Stimulated activated CD8-positive, alpha-beta memory T cell treated with anti-CD3 and anti-CD28 coated beads, Interleukin-4, amount 100 ng/mL, for 4 hours (primary cell): Measurements from ENCODE around the gene SLX9.

Source experiments
- DNase-seq, 2 donors: peaks; one replicate each; pipeline ENCODE4 v3.0.0-alpha.2; 2020; ENCODE audit warnings: low read depth in 2 of 2, low spot score in 1 of 2

SLX9 gene

GRCh38 chr21:44929242-44929798, 10.5 kb upstream of the SLX9 start:
- DNase-seq: no peak

DNA sequence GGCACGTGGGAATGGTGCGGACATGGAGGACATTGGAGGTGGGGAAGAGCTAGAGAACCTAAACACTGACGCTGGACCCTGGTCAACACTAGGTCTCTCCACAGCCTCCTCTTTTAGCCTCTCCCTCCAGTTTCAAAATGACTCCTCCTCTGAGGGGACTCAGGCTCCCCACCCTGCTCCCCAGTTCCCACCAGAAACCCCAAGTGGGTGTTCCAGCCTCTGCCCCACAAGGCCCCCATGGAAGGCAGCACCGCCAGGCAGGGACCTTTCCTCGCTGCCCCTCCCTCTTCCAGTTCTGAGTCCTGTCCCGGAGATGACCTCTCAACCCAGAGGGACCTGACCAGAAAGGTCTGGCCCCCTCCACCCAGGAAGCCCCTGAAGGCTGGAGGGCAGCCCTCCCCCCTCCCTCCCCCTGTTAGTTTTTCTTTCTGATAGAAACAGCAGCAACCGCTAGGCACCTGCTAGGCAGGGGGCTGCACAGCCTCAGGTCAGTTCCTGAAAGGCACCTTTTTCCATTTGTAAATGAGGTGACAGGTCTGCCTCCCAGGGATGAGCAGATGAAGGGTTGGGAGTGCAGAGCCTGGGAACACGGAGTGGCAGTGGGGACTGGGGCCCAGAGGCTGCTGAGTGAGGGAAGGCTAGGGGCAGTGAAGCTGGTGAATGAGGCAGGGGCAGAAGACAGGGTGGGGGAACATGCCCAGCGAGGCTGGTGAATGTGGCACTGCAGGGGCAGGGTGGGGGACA, 9.9 kb upstream of the SLX9 start:
- no peak for DNase-seq

DNA sequence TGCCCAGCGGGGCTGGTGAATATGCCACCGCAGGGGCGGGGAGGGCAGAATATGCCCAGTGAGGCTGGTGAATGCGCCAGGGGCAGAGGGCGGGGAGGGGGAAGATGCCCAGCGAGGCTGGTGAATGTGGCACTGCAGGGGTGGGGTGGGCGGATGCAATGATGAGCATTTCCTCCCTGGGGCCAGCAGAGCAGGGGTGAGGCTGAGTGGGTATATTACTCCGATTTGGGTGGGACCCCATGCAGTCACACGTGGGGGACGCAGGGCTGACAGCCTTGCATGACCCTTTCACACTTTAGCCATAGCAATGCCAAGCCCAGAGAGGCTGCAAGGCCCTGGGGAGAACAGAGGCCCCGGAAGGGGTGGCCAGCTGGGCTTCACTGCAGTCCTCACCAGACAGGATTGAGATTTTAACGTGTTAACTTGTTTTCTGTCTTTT, 9.3 kb upstream of the SLX9 start:
- peak; percentile 38 to 71 for DNase-seq

GRCh38 chr21:44931137-44931500, 8.7 kb upstream of the SLX9 start:
- no peak for DNase-seq

DNA sequence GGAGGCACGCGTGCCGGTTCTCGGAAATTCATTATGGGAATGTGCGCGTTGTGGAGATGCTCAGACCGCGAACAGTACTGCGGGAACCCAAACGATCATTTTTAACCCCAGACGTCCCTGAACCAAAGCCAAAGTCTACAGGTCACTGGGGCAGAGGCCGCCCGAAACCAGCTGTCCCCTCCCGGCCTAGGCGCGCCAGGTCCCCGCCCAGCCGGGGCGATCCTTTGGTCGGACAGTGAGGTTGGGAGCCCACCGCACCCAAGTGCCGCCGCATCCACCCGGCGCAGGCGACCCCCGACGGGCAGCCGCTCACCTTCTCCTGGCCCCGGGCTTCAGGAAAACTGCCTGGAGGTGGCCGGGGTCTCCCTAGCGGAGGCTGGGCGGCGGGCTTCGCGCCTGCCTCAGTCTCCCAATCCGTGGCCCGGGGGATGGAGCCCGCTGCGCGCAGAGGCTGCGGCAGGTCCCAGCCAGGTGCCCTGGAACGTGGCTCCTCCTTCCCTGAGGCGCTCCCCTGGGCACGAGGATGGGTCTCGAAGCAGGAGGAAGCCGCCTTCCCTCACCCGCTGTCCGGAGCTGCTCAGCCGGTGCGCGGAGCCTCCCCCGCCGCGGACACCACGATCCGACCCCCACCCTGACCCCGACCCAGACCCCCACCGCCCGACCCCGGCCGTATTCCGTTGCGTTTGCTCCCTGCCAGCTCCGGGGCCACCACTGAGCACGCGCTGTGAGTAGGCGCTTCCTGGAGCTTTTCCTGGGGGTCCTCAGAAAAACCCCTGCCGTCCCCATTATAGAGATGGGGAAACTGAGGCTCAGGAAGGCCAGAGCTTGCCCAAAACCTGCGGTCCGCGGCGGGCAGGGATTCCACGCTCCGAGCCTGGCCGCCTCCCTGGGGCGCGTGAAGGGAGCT, 8.1 kb upstream of the SLX9 start:
- no peak for DNase-seq

DNA sequence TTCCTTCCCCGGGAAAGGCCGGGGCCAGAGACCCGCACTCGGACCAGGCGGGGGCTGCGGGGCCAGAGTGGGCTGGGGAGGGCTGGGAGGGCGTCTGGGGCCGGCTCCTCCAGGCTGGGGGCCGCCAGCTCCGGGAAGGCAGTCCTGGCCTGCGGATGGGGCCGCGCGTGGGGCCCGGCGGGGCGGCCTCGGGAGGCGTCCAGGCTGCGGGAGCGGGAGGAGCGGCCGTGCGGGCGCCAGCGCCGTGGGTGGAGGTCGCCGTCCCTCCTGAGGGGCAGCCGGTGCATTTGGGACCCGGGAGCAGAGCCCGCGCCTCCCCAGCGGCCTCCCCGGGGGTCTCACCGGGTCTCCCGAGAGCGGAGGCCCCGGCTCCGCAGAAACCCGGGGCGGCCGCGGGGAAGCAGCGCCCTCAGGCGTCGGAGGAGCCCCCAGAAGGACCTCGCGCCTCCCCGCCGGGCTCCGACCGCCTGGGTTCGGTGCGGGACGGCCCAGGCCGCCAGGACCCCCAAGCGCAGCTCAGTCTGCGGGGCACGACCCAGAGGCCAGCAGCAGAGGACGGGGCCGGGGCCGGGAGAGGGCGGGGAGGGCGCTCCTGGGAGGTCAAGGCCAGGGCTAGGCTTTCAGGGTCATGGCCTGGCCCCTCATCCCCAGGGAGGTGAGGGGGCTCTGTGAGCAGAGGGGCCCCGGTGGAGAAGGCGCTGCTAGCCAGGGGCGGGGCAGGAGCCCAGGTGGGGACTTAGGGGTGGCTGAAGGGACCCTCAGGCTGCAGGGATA, 7.2 kb upstream of the SLX9 start:
- DNase-seq: no peak

DNA sequence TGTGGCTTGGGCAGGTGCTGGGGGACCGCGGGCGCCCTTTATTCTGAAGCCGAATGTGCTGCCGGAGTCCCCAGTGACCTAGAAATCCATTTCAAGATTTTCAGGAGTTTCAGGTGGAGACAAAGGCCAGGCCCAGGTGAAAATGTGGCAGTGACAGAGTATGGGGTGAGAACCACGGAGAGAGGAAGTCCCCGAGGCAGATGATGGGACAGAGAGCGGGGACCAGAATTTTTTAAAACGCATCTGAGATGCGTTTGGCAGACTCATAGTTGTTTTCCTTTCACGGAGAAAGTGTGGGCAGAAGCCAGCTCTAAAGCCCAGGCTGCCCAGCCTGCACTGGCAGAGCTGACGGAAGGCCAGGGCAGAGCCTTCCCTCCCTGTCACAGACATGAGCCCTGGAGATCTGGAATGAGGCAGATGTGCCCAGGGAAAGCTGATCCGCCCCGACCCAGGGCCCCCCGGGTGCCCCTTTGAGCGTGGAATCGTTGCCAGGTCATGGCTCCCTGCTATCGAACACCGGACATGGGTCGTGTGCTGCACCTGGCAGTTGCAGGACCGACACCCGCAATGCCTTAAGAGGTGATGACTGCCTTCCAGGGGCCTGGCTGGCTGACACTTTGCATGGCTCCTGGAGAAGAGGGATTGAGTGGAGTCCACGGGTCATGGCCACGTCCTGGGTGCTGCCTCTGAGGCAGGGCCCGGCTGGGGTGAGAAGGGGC, 6.5 kb upstream of the SLX9 start:
- no peak for DNase-seq

DNA sequence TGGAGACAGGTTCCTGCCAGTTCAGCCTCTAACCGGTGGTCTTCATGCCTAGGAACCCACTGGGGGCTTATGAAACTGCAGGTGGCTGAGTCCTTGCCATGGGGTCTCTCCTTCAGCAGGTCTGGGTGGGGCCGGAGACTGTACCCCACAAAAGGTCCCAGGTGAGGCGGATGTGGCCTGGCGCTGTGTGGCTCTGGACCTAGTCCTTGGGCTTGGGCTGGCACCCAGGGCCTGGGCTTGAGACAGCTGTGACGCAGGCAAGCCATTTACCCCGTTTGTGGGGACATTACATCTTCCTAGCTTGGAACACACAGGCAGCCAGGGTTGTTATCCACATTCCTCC, 5.9 kb upstream of the SLX9 start:
- DNase-seq: no peak

GRCh38 chr21:44934276-44934675, 5.6 kb upstream of the SLX9 start:
- no peak for DNase-seq

DNA sequence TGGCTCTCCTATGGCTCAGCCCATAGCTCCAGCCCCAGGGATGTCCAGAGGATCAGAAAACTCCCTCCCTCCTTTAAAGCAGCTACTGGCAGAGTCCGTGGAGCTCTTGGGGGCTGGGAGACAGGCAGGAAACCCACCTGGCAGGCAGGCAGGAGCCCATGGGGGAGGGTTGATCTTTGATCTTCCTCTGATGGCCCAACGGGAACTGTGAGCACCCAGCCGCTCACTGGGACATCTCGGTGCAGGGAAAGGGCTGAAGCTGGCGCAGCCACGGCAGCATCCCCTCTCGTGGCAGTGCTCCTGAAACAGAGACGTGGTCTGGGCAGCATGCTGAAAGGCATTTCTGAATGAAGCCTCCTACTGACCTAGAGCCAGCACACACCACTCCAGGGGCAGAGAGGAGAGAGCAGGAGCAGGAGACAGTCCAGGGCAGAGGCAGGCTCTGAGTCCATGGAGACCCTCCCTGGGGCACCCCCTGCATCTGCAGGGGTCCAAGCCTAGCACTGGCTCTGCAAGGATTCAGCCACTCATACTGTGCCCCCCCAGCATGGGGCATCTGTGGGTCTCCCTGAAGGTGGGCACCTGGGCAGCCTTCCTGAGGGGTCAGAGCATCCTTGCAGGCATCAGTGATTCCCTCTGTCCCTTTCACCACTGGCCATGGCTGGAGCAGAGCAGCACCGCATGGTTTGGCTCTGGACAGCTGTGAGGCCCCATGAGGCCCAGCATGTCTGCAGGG, 4.9 kb upstream of the SLX9 start:
- DNase-seq: no peak

- DNase-seq: no peak
Measured at GRCh38 chr21:44935533-44935927, 4.3 kb upstream of the SLX9 start.

- DNase-seq: no peak
Measured at GRCh38 chr21:44938772-44939531, 877 bp upstream of the SLX9 start.

GRCh38 chr21:44940116-44940631, 345 bp downstream of the SLX9 start:
- DNase-seq: no peak

DNA sequence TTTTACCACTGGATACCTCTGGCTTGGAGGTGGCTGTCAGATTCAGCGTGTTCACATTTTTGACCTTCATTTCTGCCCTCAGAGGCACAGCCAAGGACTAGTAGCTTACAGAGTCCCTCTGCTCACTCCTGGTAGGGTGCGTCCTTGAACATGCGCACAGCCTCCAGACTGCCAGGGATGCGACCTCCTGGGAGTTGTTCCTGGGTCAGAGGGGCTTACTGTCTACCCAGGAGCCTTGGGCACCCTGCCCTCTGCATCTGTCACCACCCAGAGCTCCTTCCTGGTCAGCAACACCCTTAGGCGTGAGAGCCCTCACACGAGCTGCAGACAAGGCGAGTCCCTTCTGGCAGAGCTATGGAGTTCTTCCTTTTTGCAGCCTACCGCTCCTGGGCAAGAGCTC, 1.7 kb downstream of the SLX9 start:
- DNase-seq: no peak

DNA sequence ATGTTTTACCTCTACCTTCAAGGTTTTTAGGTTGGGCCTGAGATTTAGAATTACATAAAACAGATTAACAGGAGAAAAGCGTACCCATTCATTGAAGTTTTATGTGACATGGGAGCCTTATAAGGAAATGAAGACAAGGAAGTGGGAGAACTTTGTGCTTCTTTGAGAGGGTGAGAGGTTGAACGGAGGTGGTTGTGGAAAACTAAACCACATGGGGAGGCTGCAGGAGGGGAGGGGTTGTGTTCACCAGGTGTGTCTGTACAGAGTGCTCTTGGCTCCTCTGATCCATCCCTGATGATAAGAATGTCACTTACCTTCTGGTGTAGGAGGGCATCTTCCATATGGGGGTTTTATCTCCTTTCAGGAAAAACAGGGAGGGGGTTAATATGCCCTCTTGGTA, 2.7 kb downstream of the SLX9 start:
- no peak for DNase-seq

GRCh38 chr21:44943005-44943685, 3.3 kb downstream of the SLX9 start:
- DNase-seq: no peak

DNA sequence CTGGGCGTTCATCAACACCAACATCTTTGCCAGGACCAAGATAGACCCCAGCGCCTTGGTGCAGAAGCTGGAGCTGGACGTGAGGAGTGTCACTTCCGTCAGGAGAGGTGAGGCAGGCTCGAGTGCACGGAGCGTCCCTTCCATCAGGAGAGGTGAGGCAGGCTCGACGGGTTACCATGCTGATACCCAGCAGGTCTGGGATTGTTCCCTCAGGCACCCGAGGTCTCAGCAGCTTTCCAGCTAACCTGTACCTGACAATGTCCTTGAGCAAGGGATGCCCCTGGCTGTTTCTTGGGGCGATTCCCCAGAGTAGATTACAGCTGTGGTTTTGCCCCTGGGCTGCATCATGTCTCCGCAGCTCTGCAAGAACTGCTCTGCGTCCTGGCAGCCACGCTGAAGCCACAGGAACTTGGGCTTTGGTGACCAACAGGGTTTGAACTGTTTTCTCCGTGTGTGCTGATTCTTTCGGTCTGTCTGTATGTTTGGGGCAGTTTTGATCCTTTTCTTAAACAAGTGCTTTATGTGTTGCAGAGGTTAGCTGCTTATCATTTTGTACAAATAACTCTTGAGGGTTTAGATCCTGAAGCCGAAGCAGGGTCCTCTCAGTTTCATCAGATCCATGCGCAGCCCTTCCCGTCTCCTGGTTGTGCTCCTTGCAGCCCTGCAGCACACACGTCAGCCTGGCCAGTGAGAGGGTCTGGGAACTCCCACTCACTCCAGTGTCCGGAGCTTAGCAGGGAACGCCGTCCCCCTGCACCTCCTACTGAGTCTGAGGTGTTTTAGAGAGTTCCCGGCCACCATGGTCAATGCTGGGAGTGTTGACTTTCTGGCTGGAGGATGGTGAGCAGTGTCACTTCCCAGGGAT, 4.1 kb downstream of the SLX9 start:
- DNase-seq: no peak

DNA sequence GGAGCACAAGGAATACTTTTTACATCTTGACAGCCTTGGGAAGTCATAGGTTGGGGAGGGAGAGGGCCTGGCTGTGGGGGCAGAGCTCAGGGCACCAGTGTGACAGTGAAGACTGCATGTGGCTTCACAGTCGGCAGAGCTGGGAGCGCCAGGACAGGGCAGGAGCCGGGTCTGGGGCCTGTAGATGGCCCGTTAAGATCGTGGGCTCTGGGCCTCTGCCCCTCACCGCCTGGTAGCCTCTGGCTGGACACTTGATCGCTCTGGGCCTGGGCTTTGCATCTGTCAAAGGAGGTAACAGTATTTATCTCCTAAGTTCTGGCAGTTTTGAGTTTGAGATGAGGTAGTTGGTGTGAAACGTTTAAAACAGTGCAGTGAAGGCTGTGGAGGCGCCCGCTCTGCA, 4.8 kb downstream of the SLX9 start:
- no peak for DNase-seq
